ENCODE measurements around the gene PSMD6.

PSMD6 gene

DNA sequence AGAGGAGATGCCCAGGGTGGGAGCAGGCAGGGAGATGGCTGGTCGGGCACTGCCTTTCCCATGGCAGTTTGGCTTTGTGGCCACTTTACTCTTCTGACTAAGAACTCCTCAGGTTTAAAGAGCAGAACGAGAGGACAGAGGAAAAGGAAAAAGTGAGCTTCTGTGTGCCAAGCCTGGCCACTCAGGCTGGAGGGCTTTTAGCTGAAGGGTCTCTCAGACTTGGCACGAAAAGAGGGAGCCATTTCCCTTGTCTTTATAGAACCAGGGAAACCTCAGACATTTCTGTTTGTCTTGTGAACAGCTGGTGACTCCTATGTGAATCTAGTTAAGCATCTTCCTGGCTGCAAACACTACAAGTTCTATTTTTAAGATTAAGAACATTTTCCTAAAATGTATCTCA, 23.3 kb upstream of the PSMD6 start:
- DNase-seq (ENCODE audit: low spot score) = no peak

DNA sequence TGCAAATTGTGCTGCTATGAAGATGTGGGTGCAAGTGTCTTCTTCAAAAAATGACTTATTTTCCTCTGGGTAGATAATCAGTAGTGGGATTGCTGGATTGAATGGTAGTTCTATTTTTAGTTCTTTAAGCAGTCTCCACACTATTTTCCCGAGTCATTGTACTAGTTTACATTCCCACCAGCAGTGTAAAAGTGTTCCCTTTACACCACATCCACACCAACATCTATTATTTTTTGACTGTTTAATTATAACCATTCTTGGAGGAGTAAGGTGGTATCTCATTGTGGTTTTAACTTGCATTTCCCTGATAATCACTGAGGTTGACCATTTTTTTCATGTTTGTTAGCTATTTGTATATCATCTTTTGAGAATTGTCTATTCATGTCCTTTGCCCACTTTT, 19.7 kb upstream of the PSMD6 start:
- no peak for DNase-seq (ENCODE audit: low spot score)

DNA sequence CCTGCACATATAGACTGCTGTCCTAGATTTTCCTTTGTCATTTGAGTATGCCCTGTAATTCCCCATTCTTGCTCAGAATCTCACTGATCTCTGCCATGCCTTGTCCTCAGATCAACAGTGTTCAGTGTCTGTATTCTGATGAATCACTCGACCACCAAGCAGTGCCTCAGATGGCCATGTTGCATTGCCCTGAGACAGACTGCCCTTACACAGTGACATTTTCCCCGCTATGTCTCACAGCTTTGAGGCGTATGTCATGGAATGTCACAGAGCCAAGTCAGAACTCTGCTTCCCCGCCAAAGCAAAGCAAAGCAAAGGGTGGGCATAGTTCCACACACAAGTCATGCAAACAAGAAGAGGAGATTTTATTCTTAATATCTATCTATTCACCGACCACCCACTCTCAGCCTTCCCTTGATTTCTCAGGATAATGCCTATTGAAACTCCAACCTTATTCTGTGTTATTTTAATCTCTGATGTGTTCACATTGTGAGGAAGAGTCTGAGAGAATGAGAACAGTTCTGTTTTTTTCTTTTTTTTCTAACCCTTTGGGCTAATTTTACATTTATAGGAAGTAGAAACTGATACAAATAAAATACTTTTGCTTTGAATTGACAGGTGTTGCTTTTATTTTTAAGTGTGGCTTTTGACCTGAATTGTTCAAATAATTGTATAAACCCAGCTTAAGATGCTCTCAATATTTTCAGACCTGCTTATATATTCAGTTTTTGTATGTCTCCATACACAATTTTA, 16.9 kb upstream of the PSMD6 start:
- DNase-seq (ENCODE audit: low spot score) = no peak

DNA sequence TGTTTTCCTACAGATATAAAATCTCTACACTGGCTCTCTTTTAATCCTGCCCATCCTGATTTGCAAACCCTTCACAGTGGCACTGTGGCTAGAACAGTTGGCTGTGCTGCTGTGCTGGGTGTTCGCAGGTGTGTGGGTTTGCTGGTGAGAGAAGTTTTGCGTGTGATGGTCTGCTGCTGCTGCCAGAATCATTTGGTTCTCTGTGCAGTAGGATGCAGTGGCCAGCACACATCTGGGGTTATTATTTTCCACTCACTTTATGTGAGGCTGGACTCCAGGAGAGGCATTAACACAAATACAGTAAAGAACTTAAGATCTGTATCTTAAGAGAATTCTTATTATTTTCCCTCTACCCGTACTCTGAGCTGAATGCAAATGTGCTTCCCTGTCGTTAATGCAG, 16.0 kb upstream of the PSMD6 start:
- DNase-seq (ENCODE audit: low spot score) = no peak

DNA sequence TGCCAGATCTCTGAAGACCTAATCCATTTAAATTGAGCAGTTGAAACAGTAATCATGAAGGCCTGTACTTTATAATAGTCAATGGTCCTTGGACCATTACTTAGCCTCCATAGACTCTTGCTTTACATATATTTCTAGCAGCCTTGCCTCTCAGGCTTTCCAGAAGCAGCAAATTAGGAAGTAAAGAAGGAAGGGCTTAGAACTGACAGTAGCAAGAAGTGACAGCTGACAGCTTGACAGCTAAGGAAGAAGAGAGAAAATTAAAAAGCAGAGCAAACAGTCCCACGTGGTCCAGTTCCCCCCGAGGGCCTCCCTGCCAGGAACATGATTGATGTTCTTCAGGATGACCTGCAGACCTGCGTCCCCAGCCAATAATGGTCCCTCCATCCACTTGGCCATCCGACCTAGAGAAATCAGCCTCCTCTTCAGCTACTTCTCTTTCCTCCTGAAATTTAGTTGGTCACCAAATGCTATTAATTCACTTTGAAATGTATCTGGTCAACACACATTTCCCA, 15.0 kb upstream of the PSMD6 start:
- no peak for DNase-seq (ENCODE audit: low spot score)

DNA sequence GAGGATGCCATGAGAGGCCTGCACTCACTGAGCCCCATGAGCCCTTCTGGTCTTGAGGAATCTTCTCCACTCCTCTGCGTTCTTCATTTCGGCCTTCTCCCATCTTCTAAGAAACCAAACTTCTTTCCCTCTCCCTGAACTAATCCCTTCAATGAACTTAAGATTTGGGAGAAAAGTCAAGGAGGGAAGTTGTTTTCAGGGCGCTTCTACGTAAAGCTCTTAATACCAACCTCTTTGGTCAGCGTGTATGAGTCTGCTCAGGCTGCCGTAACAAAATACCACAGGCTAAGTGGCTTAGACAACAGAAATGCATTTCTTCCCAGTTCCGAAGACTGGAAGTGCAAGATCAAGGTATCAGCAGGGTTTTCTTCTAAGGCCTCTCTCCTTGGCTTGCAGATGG, 13.8 kb upstream of the PSMD6 start:
- DNase-seq (ENCODE audit: low spot score) = no peak

DNA sequence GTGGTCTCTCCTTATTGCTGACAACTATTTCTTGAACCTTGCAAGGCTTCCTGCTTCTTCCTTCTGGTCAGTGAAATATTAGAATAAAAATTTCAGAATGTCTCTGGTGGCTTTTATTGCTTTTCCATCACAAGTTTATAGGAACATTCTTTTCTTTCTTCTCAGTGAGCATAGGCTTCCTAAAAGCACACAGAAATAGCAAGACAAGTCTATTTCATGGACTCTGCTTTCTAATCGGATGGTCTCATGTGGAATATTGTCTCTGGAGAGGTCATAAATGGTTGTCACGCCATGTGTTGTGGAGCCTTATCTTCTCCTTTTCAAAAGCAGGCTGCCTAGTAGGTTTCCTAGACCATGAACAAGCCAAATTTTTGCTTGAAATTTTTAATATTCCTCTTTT, 9.8 kb upstream of the PSMD6 start:
- no peak for DNase-seq (ENCODE audit: low spot score)

DNA sequence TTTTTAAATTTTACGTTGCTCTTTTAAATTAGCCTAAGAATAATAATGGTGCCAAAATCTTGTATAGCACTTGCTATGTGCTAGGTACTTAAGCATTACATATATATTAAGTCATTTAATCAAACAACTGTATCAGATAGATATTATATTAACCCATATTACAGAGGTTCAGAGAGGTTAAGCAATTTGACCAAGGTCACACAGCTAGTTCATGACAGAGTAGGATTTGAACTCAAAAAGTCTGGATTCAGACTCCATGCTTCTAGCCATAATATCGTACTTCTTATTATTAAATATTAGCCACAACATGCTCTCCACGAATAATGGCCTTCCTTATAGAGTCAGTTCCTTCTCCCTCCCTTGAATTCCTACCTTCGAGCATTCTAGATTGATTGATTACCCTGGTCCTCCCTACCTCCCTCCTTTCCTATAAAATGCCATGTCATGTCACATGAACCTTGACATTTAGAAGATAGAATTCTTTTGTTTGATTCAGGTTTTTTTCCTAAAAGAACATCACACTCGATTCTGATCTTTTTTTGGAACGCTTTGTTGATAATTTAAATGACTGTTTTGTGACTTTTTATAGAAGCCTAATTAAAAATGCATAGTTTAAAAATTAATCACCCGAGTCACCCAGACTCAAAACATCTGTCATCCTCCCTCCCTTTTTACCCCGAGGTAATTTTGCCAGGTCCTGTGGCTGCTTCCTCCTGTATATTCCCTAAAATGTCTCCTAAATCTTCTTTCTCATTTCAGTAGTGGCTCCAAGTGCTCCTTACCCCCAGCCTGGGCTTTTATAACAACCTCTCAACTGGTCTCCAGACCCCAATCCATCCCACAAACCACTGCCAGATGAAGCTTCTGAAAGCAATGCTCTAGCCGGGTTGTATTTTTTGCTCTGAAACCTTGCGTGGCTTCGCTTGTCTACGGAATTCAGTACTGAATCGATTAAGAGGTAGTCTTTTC, 8.5 kb upstream of the PSMD6 start:
- DNase-seq (ENCODE audit: low spot score) = peak; percentile 75

DNA sequence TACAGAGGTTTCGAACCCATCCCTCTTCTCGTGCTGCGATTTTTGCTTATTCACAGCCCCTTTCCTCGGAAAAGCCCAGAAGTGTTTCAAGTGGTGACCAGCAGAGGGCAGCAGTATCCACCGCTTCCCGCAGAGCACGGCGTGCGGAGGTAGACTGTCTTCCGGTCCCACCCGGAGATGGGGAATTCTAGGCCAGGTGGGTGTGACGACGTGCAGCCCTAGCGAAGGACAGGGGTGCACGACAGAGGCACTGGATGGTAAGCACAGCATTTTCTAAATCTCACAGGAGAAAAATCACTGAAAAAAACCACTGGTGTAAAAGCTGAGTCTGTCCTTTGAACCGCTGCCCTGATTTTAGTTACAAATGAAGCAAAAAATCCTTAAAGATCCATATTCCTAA, 7.4 kb upstream of the PSMD6 start:
- DNase-seq (ENCODE audit: low spot score) = peak; percentile 81

DNA sequence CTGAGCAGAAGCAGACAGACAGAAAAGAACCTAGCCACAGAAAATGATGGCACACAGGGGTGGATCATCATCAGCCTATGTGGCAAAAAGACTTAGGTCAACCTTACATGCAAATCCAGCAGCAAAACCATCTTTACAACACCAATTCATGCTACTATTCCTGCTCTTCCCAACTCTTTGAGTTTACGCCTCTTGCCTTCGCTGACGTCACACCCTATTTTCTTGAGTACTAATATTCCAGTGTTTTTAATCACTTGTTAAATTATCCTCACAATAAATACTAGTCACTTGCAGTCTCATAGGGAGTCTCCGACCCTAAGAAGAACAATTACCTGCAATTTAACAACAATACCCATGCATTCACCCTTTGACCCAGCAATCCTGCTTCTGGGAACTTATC, 6.0 kb upstream of the PSMD6 start:
- no peak for DNase-seq (ENCODE audit: low spot score)

DNA sequence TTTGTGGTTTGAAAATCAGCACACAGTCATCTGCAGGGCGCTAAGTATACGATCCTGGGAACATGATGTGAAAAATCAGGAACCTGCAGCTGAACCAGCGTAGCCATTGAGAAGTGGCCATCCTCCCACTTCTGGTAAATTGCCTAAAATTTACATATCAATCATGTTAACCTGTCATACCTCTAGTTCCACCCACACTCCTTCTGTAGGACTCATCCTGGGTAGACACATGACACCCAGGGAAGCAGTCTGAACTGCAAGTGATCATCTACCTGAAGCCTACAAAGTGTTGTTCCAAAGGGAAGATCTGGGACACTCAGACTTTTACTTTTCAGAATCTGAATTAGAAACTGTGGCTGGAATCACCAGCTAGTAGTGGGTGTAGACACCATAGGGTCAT, 5.5 kb upstream of the PSMD6 start:
- no peak for DNase-seq (ENCODE audit: low spot score)

DNA sequence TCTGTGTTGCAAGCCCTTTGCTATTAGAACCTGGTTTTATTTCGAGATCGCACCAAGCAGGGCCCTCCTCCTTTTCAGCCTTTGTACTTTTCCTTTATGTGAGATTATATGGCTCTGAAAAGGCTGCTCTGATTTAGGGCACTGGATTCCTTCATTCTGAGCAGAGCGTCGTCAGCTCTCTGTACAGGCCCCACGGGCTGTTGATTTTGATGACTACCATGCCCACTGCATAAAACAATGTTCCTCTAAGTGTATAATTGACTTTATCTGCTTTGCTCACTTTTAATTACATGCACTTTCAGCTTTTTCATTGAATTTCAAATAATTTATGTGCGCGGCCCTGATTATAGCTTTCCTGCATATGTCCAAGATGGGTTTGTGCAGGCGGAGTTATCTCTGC, 4.4 kb upstream of the PSMD6 start:
- no peak for DNase-seq (ENCODE audit: low spot score)

DNA sequence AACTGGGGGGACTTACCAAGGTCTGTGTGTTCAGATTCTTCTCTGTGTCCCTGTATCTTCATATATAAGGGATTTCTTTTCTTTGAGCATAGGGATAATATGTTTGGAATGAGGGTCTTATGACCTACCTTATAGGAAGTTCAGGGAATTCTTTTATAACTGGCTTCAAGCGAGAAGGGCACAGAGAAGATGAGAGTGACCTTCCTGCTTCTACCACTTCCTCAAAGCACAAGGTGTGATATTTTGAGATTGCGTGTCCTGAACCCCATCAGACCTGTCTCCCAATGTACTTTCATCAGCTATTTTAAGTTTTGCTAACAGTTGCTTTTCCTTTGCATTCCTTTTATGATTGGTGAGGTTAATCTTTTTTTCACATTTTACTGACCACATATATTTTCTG, 3.1 kb upstream of the PSMD6 start:
- DNase-seq (ENCODE audit: low spot score) = no peak

DNA sequence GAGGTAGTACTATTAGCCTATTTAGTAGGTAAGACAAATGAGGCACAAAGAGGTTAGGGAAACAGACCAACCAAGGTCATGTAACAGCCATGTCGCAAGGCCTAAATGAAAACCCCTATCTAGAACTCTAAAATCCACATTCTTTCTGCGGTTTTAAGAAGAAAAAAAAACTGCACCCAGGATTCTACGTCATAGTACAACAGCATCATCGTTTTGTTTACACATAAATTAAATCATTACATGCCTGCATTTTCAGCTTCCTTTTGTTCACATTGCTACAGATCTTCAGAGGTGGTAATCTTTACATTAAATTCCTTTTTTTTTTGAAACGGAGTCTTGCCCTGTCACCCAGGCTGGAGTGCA, 548 bp upstream of the PSMD6 start:
- DNase-seq (ENCODE audit: low spot score) = no peak

DNA sequence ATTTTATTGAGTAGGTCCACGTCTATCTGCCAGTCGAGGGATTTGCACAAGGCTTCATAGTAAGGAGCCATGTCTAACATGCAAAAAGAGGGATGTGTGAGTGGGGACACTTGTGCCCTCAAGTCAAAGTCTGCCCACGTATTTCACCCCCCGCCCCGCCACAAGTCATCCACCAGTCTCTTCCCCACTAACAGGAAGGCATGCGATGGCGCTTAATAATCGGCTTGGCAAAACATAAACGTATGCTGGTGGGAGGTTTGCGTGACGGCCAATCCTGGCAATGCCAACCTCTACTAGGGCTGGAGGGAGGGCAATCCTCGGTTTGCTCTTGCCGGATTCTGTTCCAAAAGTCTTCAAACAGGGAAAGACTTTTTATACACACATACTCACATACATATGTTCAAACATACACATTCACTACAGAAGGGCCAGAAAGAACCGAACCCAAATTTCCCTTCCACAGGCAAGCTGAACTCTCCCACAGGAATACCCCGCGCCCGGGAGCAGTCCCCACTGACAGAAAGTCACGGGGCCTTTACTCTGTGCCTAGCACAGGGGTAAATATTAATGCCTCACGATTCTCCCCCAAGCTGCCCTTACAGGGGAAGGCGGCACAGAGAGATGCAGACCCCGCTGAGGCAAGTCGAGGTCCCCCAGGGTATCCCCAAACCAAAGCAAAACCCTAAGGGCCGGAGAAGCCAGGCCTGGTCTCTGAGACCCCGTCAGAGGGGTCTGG, 675 bp downstream of the PSMD6 start:
- no peak for DNase-seq (ENCODE audit: low spot score)

DNA sequence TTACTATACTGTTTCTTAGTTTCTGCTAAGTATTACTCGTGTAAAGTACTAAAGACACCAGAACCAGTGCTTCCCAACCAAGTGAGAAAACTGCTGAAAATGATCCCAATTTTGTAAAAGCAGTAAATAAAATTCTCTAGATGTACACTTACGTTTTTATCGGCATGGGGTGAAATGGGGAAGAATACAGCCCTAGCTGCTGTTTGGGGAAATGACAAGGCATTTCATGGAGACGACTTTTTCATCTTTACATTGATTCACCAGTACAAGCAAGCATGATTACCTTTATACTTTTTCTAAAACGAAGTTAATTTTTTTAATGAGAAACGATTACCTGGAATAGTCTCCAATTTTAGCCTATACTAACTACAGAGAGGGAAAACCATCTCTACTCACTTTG, 1.4 kb downstream of the PSMD6 start:
- no peak for DNase-seq (ENCODE audit: low spot score)

DNA sequence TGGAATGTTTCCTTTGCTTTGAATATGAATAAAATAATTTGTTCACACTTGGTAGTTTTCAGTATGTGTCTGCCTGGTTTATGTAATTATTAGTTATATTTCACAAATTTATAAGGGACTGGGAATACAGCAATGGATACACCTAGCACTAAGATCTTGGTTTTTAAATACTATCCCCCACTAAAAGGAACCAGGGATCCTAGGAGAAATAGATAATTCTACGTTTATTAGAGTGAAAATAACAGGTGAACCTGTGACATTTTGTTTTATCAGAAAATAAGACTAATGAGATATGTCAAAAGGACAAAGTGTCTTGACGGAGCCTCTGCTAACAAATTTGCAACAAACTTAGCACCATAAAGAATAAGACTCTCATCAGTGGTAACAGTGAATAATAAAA, 3.4 kb downstream of the PSMD6 start:
- DNase-seq (ENCODE audit: low spot score) = no peak

DNA sequence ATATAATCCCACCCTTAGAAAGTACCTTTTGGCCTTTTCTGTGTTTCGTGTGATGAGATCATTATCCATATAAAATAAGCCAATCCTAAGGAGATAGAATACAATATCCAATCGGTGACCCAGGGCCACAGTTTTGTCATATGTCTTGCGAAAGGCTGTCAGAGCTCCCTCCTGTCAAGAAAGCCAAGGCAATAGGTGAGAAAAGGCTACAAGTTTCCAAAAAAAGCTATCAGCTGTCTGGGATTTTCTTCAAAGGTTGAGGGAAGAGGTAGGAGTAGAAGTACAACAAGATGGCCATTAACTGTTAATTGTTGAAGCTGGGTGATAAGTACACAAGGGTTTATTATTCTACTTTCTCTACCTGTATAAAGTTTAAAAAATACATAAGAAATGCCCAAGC, 4.0 kb downstream of the PSMD6 start:
- DNase-seq (ENCODE audit: low spot score) = no peak

DNA sequence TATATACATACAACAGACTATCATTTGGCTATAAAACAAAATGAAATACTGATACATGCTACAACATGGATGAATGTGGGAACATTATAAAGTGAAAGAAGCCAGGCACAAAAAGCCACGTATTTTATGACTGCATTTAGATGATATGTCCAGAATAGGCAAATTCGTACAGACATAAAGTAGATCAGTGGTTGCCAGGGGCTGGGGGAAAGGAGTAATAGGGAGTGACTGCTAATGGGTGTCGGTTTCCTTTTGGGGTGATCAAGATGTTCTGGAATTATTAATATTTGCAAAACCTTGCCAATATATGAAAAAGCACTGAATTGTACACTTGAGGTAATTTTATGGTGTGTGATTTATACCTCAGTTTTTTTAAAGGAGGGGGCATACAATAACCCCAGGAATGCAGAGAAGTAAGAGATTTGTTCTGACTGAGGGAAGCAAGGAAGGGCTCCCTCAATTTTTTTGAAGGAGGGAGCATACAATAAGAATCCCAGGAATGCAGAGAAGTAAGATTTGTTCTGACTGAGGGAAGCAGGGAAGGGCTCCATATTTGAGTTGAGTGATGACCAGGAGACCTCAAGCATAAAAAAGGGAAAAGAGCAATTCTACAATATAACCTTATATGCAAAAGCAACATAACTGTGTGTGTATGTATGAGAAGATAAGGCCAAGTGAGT, 6.2 kb downstream of the PSMD6 start:
- DNase-seq (ENCODE audit: low spot score) = no peak

DNA sequence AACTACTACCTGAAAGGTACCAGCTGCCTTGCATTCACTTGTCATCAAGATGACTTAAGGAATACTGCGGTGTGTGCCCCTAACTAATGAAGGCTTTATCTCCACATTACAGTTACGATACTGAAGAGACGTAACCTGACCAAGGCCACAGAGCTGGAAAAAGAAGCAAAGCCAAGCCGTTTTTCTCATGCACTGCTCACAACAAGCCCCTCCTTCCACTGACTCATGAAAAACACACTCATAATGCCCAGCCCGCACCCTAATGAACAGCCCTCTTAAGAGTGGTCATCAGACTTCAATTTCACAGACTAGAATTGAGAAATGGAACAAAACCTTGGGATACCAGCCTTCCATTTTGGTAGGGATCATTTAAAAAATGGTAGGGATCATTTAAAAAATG, 11.6 kb downstream of the PSMD6 start:
- DNase-seq (ENCODE audit: low spot score) = no peak

DNA sequence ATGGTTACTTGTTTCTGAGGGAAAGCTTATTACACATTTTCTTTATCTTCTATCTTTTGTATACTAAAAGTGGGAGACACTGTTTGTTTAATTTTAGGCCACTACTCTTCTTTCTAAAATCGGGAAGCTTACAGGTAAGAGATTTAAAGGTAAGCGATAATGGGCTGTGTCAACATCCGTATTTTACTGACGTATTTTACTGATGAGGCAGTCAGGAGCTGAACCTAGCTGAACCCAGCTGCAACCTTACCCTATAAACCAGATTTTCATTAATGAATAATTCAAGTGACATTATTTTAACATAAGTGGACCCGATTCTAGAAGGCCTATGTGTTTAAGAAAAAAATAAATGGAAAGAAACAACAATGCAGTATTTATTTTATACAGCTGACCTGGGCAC, 13.1 kb downstream of the PSMD6 start:
- DNase-seq (ENCODE audit: low spot score) = no peak

DNA sequence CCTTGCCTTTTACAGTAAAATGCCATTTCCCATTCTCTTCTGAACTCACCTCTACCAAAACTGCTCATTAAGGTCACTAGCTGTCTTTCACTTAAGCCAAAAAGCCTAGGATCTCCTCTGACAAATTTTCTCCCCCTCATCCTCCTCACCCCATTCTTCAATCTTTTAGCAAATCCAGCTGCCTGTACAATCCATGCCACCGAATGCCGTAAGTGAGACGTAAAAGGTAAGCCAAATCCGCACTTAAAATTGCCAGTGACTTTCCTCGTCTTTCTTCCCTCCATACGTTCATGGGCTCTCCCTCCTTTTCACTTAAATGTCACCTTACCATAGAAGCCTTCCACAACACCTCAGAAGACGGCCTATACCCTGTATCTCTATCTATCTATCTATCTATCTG, 13.8 kb downstream of the PSMD6 start:
- DNase-seq (ENCODE audit: low spot score) = no peak

Data from COLO829 (cell line).